ENCODE results near the gene ATXN7.

ATXN7 gene

GRCh38 chr3:63911873-63912767 lies 48.5 kb downstream of the ATXN7 start, which contains the start of gene SCAANT1:
Gene SCAANT1 (minus strand): TSS chr3:63912383.
- ChIA-PET CTCF (interaction anchor here (1.0 to 1.5 kb wide), 3 partner anchors 12 to 42 kb away, joined by 4 to 6 read pairs (median 5); no protein-coding TSS in a partner anchor), POLR2A (no interaction called here)
- peak; percentile 87 for DNase-seq (ENCODE audit: extremely low spot score)
- no peak for TF ChIP-seq CTCF (IDR thresholded peaks at IDR 0.05; ENCODE audit: control extremely low read depth, extremely low read depth, low read depth, missing control alignments)

- CTCF ChIA-PET: interaction anchor here (1.0 to 1.5 kb wide), 2 partner anchors 13 to 43 kb away, joined by 5 to 6 read pairs; no protein-coding TSS in a partner anchor
- DNase-seq (ENCODE audit: extremely low spot score): peak; percentile 31
- TF ChIP-seq CTCF (IDR thresholded peaks at IDR 0.05; ENCODE audit: control extremely low read depth, extremely low read depth, low read depth, missing control alignments): no peak
- POLR2A ChIA-PET: no interaction called here
Observed at GRCh38 chr3:63912768-63913588, 49.3 kb downstream of the ATXN7 start.

- POLR2A ChIA-PET: no interaction called here
- TF ChIP-seq CTCF (IDR thresholded peaks at IDR 0.05; ENCODE audit: control extremely low read depth, extremely low read depth, low read depth, missing control alignments): no peak
- CTCF ChIA-PET: no interaction called here
- no peak for DNase-seq (ENCODE audit: extremely low spot score)
Observed at GRCh38 chr3:63914312-63914711, 50.6 kb downstream of the ATXN7 start.

- ChIA-PET POLR2A (no interaction called here), CTCF (no interaction called here)
- no peak for TF ChIP-seq CTCF (IDR thresholded peaks at IDR 0.05; ENCODE audit: control extremely low read depth, extremely low read depth, low read depth, missing control alignments)
- DNase-seq (ENCODE audit: extremely low spot score): no peak
Observed at GRCh38 chr3:63918321-63918720, 54.7 kb downstream of the ATXN7 start.

- TF ChIP-seq CTCF (IDR thresholded peaks at IDR 0.05; ENCODE audit: control extremely low read depth, extremely low read depth, low read depth, missing control alignments): no peak
- ChIA-PET POLR2A (no interaction called here), CTCF (interaction anchor here (1.0 kb wide), 1 partner anchor 29 kb away, joined by 4 read pairs; no protein-coding TSS in a partner anchor)
- no peak for DNase-seq (ENCODE audit: extremely low spot score)
Observed at GRCh38 chr3:63920001-63920400, 56.3 kb downstream of the ATXN7 start.

- CTCF ChIA-PET: interaction anchor here (3.8 kb wide), 1 partner anchor 39 kb away, joined by 12 read pairs; no protein-coding TSS in a partner anchor
- DNase-seq (ENCODE audit: extremely low spot score): peak; percentile 42
- POLR2A ChIA-PET: no interaction called here
Observed at GRCh38 chr3:63921741-63922482, 58.2 kb downstream of the ATXN7 start.

More at GRCh38 chr3:63921741-63922482, 58.2 kb downstream of the ATXN7 start:
- TF ChIP-seq CTCF (IDR thresholded peaks at IDR 0.05; ENCODE audit: control extremely low read depth, extremely low read depth, low read depth, missing control alignments): no peak

Measured in GM10248 (cell line).